Esophagus muscularis mucosa (tissue), 3 donors: ENCODE data around the gene COL6A3.

Experiments
- CTCF ChIP-seq, 3 experiments: fragments of 200-600 bp in 2 of 3; fragments of 450-650 bp in 1 of 3; sonication (generic) in 2 of 3; IDR thresholded peaks; one replicate each; pipeline ENCODE4 v1.5.1; 2017 to 2019; ENCODE audit warnings: antibody characterized with exemption in 3 of 3, mild to moderate bottlenecking in 2 of 3, moderate library complexity in 1 of 3
- POLR2A ChIP-seq: fragments of 450-650 bp; IDR thresholded peaks from one replicate; pipeline ENCODE4 v1.6.1; 2017; ENCODE audit warnings: antibody characterized with exemption, moderate library complexity, mild to moderate bottlenecking, low read depth

DNA sequence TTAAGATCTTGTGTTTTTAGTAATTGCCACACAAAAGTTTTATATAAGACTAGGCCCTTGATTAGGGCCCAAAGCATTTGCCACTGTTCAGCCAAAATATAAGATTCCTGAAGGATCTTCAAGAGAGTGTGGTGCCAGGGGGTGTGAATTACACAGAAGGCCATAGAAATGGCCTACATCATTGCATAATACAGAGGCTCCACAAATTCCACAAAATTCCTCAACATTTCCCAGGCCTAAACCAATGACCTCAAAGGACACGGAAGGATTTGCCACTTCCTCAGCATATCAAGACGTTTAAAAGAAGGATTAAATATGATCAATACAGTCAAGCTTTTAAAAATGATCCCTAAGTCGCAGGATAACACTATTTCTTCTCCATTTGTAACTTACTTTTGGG lies 24.1 kb downstream of the COL6A3 start:
- TF ChIP-seq CTCF (IDR thresholded peaks at IDR 0.05) (no peak), POLR2A (no peak)
